ENCODE data around the gene STRN3.
A peak's percentile ranks its signal among the peaks of the same experiment; 100 is the strongest.
"Not testable (repeated sequence)": the region's sequence is repeated elsewhere in the genome, so short reads cannot be mapped to it uniquely, and the experiment has no call there.

Gene STRN3

DNA sequence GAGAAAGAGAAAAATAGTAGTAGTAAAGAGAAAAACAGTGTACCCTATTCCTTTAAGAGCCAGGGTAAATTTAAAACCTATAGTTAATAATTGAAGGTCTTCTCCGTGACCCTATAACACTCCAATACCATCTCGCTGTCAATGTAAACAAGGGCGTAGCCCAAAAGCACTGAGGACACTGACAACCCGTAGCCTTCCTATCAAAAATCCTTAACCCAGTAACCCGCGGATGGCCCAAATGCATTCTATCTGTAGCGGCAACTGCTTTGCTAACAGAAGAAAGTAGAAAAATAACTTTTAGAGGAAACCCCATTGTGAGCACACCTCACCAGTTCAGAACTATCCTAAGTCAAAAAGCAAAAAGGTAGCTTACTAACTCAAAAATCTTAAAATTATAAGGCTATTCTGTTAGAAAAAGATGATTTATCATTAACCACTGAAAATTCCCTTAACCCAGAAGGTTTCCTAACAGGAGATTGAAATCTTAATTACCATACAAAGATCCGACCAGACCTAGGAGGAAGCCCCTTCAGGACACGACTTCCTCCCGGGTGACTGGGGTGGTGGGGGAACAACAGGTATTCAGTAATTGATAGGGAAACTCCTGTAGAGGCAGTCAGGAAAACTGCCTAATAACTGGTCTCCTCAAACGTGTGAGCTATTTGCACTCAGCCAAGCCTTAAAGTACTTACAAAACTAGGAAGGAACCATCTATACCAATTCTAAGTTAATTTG lies 58.6 kb downstream of the STRN3 start:
- ATAC-seq: not testable (repeated sequence)

- no peak for ATAC-seq
These were observed 59.5 kb downstream of the STRN3 start for GRCh38 chr14:30966415-30967363.

DNA sequence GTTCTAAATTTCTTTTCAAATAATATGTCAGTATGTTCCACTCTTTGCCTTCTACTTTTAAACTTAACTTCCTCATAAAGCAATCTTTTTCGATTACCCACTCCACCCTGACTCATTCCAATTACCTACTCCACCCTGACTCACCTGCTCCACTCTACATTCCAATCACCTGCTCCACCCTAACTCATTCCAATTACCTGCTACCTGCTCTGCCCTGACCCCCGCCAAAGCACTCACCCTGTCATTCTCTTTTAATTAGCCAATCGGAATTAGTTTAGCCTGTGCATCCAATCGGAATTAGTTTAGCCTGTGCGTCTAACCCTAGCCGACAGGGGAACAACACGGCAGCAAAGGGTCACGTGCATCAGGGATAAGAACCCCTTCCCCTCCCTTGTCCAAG lies 60.3 kb downstream of the STRN3 start:
- not testable (repeated sequence) for ATAC-seq

GRCh38 chr14:30962537-30962936 lies 63.6 kb downstream of the STRN3 start:
- not testable (repeated sequence) for ATAC-seq

- ATAC-seq: no peak
These were observed 64.8 kb downstream of the STRN3 start for GRCh38 chr14:30961330-30961729.

DNA sequence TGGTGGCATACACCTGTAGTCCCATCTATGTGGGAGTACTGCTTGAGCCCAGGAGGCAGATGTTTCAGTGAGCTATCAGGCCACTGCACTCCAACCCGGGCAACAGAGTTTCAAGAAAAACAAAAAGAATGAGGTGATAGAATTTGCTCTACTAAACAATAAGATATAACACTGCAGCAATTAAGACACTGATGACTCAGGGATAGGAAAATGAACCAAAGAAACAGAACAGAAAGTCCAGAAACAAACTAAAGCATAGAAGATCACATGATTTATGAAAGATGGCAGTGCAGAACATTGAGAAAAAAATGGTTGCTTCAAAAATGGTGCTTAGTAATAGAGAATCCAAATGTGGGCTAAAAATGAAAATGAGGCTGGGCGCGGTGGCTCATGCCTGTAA lies 66.0 kb downstream of the STRN3 start:
- ATAC-seq: peak; percentile 28 to 56

GRCh38 chr14:30958555-30959407 lies 67.4 kb downstream of the STRN3 start:
- no peak for ATAC-seq

- no peak for ATAC-seq
These were observed 68.3 kb downstream of the STRN3 start for GRCh38 chr14:30957813-30958370.

DNA sequence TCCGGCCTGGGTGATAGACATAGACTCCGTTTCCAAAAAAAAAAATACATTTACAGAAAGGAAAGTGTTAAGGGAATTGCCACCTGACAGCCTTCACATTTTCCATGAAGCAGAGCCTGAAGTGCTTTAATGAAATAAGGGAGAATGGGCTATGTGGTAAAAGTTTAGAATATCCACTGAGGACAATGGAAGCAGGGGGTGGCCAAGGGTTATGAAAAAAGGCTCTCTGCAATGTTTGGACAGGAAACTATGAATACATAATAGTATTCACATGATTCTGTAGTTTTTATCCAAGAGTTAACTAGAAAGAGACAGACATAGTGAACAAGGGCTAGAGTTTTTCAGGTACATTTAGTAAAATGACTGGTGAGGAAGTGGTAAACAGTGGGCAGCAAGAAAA lies 76.5 kb downstream of the STRN3 start:
- no peak for ATAC-seq

GRCh38 chr14:30943694-30944093 lies 82.5 kb downstream of the STRN3 start:
- no peak for ATAC-seq

DNA sequence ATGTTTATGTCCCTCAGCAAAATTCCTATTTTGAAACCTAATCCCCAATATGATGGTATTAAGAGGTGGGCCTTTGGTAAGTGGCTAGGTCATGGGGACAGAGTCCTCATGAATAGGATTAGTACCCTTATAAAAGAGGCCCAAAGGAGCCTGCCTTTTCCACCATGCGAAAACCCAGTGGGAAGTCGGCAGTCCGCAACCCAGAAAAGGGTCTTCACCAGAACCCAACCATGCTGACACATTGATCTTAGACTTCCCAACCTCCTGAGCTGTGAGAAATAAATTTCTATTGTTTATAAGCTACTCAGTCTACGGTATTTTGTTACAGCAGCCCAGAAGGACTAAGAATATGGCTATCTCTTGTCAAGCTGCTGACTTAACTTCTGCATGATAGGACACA lies 85.3 kb downstream of the STRN3 start:
- no peak for ATAC-seq

DNA sequence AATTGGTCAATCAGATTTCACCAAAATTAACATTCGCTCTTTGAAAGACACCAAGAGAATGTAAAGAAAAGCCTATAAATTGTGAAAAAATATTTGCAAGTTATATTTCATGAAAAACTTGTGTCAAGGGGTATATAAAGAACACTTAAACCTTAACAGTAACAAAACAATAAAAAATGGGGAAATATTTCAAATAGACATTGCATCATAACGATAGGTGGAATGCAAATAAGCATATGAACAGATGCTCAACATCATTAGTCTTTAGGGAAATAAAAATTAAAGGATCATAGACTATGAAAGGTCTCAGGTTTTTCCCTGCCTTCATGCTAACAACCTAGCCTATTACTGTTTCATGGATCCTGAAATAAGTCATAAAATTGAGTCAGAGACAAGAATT lies 87.6 kb downstream of the STRN3 start:
- no peak for ATAC-seq

DNA sequence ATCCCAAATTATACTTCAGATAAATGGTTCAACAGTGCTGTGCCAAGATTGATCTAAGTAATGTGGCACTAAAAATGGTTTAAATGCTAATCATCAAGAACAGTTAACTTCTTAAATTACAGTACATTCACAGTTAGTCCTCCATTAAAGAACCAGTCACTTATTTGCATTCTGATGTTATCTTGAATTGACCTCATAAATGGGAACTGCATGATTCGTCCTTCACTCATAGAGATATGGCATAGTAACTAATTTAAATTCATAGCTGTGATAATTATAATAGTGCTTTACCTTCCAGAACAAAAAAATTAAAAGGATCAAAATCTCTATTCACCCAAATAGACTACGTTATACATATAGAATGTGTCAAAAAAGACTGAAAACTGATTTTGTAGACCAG lies 90.7 kb downstream of the STRN3 start:
- ATAC-seq: no peak

DNA sequence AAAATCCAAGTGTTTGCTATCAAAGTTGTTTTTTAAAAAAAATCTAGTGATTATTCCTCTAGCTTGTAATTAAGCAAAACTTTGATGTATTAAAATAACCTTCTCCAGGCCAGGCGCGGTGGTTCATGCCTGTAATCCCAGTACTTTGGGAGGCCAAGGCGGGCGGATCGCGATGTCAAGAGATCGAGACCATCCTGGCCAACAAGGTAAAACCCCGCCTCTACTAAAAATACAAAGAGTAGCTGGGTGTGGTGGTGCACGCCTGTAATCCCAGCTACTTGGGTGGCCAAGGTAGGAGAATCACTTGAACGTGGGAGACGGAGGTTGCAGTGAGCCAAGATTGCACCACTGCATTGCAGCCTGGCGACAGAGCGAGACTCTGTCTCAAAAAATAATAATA lies 92.2 kb downstream of the STRN3 start:
- not testable (repeated sequence) for ATAC-seq

DNA sequence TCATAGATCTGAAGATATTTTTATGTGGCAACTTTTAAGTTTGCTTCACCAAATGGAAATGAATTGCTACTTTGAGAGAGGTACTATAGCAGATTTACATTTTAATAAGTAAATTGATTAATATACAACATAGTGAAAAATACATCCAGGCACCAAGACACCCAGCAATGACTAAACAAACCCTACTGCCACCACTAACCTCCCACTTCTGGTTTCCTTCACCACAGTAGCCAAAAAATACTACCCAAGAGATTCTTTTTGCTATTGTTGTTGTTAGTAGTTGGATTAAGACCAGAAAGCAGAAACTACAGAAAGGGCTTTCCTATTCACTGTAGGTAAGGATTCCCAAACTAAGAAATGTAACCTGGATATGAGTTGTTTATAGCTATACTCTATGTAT lies 97.7 kb downstream of the STRN3 start:
- no peak for ATAC-seq

DNA sequence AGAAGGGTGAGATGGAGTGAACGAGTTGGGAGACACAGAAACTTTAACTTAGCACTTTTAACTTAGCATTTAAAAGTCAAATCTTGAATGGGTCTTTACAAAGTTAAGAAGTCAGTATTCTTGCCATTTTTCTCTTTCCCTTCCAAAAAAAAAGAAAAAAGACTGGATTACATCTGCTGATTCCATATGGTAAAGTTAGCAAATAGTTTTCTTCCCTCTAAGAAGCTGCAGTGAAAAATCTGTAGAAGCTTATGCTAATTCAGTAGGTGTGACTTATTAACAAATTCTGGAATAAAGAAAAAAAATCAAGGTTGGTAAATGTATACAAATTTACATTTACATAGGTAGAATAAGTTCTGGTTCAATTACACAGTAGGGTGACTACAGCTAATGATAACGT lies 100.9 kb downstream of the STRN3 start:
- ATAC-seq: no peak

DNA sequence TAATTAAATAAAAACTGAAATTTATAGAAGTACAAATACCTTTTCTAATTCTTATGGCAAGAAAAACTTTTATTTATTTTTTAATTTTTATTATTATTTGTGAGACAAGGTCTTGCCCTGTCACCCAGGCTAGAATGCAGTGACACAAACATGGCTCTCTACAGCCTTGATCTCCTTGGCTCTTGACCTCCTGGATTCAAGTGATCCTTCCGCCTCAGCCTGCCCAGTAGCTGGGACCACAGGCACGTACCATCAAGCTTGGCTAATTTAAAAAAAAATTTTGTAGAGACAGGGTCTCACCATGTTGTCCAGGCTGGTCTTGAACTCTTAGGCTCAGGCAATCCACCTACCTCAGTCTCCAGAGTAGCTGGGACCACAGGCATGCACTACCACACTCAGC lies 104.4 kb downstream of the STRN3 start:
- ATAC-seq: no peak

DNA sequence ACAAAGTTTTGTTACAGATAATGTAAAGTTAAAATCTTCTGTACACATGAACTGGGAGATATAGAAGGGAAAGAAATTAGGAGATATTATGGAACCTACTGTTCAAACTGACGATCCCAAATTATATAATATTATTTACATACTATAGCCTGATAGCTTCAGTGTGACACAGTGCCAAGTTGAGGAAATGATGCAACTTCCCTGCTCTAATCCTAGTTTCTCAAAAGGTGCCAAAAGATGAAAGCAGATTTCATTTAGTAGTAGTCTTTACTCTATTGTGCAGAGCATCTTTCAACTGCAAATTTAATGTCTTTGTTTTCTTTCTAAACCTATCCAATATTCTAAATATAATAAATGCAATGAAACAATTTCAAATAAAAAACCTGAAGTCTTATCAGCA lies 104.9 kb downstream of the STRN3 start:
- no peak for ATAC-seq

GRCh38 chr14:30915596-30915995 lies 110.6 kb downstream of the STRN3 start:
- no peak for ATAC-seq

- ATAC-seq: no peak
These were observed 111.4 kb downstream of the STRN3 start for GRCh38 chr14:30914812-30915211.

GRCh38 chr14:30908826-30909225 lies 117.4 kb downstream of the STRN3 start:
- ATAC-seq: no peak

- no peak for ATAC-seq
These were observed 118.5 kb downstream of the STRN3 start for GRCh38 chr14:30907659-30908057.

Data from activated CD4-positive, CD25-positive, alpha-beta regulatory T cell treated with anti-CD3 and anti-CD28 coated beads, Interleukin-2, amount 50 U/mL, for 24 hours (primary cell).